WTC11 (cell line): ENCODE measurements around the gene CHRM3. TPM values are rescaled to one million over a fixed set of nuclear protein-coding genes. Genes with fewer than 3 reads are reported as not detected.

Experiments
- ATAC-seq: fragments of 200-7000 bp; cut with Tn5 transposase; 2 replicates; pipeline ENCODE4 v1.10.0; 2021; ENCODE audit warnings: mild to moderate bottlenecking, moderate library complexity
- CTCF ChIA-PET: fragments of 300-600 bp; sonication (Branson Sonifier 250); formaldehyde crosslinking; loops from one replicate; lab custom pipeline; 2021; ENCODE audit warnings: antibody characterized with exemption; lab: Charles Lee
- POLR2A ChIA-PET: fragments of 350-600 bp; sonication (Branson Sonifier 250); formaldehyde crosslinking; loops from one replicate; lab custom pipeline; 2021; ENCODE audit warnings: antibody characterized with exemption; lab: Charles Lee
- DNase-seq: peaks from one replicate; pipeline ENCODE4 v3.0.0; 2021; ENCODE audit warnings: low spot score
- H3K27ac Mint-ChIP-seq: 2 replicates; pipeline ENCODE4 v1.8.0; 2021; ENCODE audit warnings: mixed read lengths
- H3K27me3 Mint-ChIP-seq: 2 replicates; pipeline ENCODE4 v1.8.0; 2021; ENCODE audit warnings: low read depth, mild to moderate bottlenecking, moderate library complexity, mixed read lengths
- H3K36me3 Mint-ChIP-seq: 2 replicates; pipeline ENCODE4 v1.8.0; 2021; ENCODE audit warnings: mixed read lengths
- H3K4me1 Mint-ChIP-seq: 2 replicates; pipeline ENCODE4 v1.8.0; 2022; ENCODE audit warnings: mixed read lengths
- H3K4me3 Mint-ChIP-seq: 2 replicates; pipeline ENCODE4 v1.8.0; 2021; ENCODE audit warnings: mild to moderate bottlenecking, moderate library complexity, mixed read lengths
- H3K9me3 Mint-ChIP-seq: 2 replicates; pipeline ENCODE4 v1.8.0; 2021; ENCODE audit warnings: mixed read lengths
- ETV6 ChIP-seq: sonication (generic); formaldehyde crosslinking; IDR thresholded peaks from 2 replicates; pipeline ENCODE4 v1.8.1; 2022; ENCODE audit warnings: mild to moderate bottlenecking, missing genetic modification reagents
- IRF2 ChIP-seq: sonication (generic); formaldehyde crosslinking; IDR thresholded peaks from 2 replicates; pipeline ENCODE4 v1.8.0; 2022; ENCODE audit warnings: low read depth, missing genetic modification reagents, borderline replicate concordance
- JUN ChIP-seq: sonication (generic); formaldehyde crosslinking; IDR thresholded peaks from 2 replicates; pipeline ENCODE4 v1.8.0; 2023; ENCODE audit warnings: mild to moderate bottlenecking, missing genetic modification reagents
- NFYB ChIP-seq: sonication (generic); formaldehyde crosslinking; conservative IDR thresholded peaks from 2 replicates; pipeline ENCODE4 v1.8.0; 2022; ENCODE audit warnings: low read depth, missing genetic modification reagents
- ZBTB21 ChIP-seq: sonication (generic); formaldehyde crosslinking; IDR thresholded peaks from 2 replicates; pipeline ENCODE4 v1.8.1; 2023; ENCODE audit warnings: mild to moderate bottlenecking, missing genetic modification reagents, borderline replicate concordance
- ZNF232 ChIP-seq: sonication (generic); formaldehyde crosslinking; IDR thresholded peaks from 2 replicates; pipeline ENCODE4 v1.8.0; 2022; ENCODE audit warnings: mild to moderate bottlenecking, missing genetic modification reagents
- total RNA-seq: library from RNA; stranded (reverse); gene quantifications from 3 replicates; pipeline ENCODE4 v1.2.3, GENCODE V29; 2021
- TF ChIP-seq, protein P1 (sequence below): fragments of 250-450 bp; sonication (Bioruptor Pico); IDR thresholded peaks from 2 replicates; pipeline ENCODE4 v1.9.0; 2021; ENCODE audit warnings: mild to moderate bottlenecking, borderline replicate concordance
- TF ChIP-seq, protein P2 (sequence below): sonication (generic); formaldehyde crosslinking; IDR thresholded peaks from 2 replicates; pipeline ENCODE4 v1.8.1; 2023; ENCODE audit warnings: mild to moderate bottlenecking, moderate library complexity, missing genetic modification reagents
- TF ChIP-seq, protein P3 (sequence below): fragments of 200-600 bp; IDR thresholded peaks from 2 replicates; pipeline ENCODE4 v1.8.0; 2022; ENCODE audit warnings: antibody characterized with exemption
- TF ChIP-seq, protein P4 (sequence below): sonication (generic); formaldehyde crosslinking; IDR thresholded peaks from 2 replicates; pipeline ENCODE4 v1.8.1; 2022; ENCODE audit warnings: mild to moderate bottlenecking, missing genetic modification reagents, moderate library complexity, borderline replicate concordance
- TF ChIP-seq, protein P5 (sequence below): sonication (generic); formaldehyde crosslinking; IDR thresholded peaks from 2 replicates; pipeline ENCODE4 v1.8.0; 2022; ENCODE audit warnings: missing genetic modification reagents
- TF ChIP-seq, protein P6 (sequence below): sonication (generic); formaldehyde crosslinking; IDR thresholded peaks from 2 replicates; pipeline ENCODE4 v1.8.1; 2023; ENCODE audit warnings: mild to moderate bottlenecking, missing genetic modification reagents, borderline replicate concordance
- TF ChIP-seq, protein P7 (sequence below): sonication (generic); formaldehyde crosslinking; IDR thresholded peaks from 2 replicates; pipeline ENCODE4 v1.8.0; 2023; ENCODE audit warnings: missing genetic modification reagents, mild to moderate bottlenecking, borderline replicate concordance

CHRM3 gene
- total RNA-seq, 1 experiment from 2014 or later, result 6.9 TPM

DNA sequence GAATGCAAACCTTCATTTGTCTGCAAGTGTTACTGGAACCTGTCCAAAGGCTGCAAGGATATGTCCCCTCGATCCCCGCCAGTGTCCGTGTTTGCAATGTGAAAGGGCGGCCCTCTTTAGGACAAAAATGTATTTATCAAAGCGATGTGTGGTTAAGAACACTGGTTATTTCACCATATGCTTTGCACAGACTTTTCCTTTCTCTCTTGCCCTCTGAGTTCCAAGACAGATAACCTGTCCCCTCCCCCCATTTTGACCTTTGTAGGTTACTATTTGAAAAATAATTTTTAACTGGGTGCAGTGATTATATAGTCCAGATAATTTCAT lies 1.8 kb downstream of the CHRM3 start:
- Mint-ChIP-seq H3K4me1 (peaks cover 18% of the 10 kb centered on the region), H3K9me3 (no peaks in the 10 kb centered on the region)
- DNase-seq, result no peak
- CTCF ChIA-PET, result no interaction called here
- POLR2A ChIA-PET, result no interaction called here
- TF ChIP-seq, protein P1, sequence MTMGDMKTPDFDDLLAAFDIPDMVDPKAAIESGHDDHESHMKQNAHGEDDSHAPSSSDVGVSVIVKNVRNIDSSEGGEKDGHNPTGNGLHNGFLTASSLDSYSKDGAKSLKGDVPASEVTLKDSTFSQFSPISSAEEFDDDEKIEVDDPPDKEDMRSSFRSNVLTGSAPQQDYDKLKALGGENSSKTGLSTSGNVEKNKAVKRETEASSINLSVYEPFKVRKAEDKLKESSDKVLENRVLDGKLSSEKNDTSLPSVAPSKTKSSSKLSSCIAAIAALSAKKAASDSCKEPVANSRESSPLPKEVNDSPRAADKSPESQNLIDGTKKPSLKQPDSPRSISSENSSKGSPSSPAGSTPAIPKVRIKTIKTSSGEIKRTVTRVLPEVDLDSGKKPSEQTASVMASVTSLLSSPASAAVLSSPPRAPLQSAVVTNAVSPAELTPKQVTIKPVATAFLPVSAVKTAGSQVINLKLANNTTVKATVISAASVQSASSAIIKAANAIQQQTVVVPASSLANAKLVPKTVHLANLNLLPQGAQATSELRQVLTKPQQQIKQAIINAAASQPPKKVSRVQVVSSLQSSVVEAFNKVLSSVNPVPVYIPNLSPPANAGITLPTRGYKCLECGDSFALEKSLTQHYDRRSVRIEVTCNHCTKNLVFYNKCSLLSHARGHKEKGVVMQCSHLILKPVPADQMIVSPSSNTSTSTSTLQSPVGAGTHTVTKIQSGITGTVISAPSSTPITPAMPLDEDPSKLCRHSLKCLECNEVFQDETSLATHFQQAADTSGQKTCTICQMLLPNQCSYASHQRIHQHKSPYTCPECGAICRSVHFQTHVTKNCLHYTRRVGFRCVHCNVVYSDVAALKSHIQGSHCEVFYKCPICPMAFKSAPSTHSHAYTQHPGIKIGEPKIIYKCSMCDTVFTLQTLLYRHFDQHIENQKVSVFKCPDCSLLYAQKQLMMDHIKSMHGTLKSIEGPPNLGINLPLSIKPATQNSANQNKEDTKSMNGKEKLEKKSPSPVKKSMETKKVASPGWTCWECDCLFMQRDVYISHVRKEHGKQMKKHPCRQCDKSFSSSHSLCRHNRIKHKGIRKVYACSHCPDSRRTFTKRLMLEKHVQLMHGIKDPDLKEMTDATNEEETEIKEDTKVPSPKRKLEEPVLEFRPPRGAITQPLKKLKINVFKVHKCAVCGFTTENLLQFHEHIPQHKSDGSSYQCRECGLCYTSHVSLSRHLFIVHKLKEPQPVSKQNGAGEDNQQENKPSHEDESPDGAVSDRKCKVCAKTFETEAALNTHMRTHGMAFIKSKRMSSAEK (CRISPR knock-in tag), result no peak
- TF ChIP-seq, all 79 proteins: peak for 0
- H3K36me3 Mint-ChIP-seq, result no peaks in the 10 kb centered on the region
- no peak for ATAC-seq
- no peak overlapping the region for H3K27ac Mint-ChIP-seq
- H3K27me3 Mint-ChIP-seq, result peaks cover 43% of the 10 kb centered on the region
- H3K4me3 Mint-ChIP-seq, result peak overlapping the region; percentile 92

DNA sequence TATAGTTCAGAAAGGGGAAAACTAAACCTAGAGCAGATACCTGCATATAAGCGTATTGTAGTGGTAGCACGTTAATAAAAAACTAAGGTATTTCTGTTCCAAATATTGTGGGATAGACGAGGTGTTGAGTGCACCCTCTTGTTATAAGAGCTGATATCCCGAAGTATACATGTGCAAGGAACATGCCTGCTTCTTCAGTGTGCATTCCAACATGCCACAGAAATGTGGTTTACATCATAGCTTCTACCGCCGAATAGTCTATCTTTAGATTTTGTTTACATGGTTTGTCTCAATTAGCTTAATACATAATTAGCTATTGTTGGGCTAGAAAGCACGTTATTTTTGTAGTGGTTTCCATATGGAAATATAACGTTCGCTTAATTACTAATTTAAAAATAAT lies 2.2 kb downstream of the CHRM3 start:
- H3K27ac Mint-ChIP-seq, result no peak overlapping the region
- peaks cover 18% of the 10 kb centered on the region for H3K4me1 Mint-ChIP-seq
- no peaks in the 10 kb centered on the region for H3K36me3 Mint-ChIP-seq
- ATAC-seq, result no peak
- POLR2A ChIA-PET, result no interaction called here
- no peak for DNase-seq
- peak overlapping the region; percentile 92 for H3K4me3 Mint-ChIP-seq
- no peaks in the 10 kb centered on the region for H3K9me3 Mint-ChIP-seq
- CTCF ChIA-PET, result no interaction called here
- H3K27me3 Mint-ChIP-seq, result peaks cover 43% of the 10 kb centered on the region
- TF ChIP-seq, protein P2, sequence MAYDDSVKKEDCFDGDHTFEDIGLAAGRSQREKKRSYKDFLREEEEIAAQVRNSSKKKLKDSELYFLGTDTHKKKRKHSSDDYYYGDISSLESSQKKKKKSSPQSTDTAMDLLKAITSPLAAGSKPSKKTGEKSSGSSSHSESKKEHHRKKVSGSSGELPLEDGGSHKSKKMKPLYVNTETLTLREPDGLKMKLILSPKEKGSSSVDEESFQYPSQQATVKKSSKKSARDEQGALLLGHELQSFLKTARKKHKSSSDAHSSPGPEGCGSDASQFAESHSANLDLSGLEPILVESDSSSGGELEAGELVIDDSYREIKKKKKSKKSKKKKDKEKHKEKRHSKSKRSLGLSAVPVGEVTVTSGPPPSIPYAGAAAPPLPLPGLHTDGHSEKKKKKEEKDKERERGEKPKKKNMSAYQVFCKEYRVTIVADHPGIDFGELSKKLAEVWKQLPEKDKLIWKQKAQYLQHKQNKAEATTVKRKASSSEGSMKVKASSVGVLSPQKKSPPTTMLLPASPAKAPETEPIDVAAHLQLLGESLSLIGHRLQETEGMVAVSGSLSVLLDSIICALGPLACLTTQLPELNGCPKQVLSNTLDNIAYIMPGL (CRISPR knock-in tag), result no peak
- TF ChIP-seq, protein P3, sequence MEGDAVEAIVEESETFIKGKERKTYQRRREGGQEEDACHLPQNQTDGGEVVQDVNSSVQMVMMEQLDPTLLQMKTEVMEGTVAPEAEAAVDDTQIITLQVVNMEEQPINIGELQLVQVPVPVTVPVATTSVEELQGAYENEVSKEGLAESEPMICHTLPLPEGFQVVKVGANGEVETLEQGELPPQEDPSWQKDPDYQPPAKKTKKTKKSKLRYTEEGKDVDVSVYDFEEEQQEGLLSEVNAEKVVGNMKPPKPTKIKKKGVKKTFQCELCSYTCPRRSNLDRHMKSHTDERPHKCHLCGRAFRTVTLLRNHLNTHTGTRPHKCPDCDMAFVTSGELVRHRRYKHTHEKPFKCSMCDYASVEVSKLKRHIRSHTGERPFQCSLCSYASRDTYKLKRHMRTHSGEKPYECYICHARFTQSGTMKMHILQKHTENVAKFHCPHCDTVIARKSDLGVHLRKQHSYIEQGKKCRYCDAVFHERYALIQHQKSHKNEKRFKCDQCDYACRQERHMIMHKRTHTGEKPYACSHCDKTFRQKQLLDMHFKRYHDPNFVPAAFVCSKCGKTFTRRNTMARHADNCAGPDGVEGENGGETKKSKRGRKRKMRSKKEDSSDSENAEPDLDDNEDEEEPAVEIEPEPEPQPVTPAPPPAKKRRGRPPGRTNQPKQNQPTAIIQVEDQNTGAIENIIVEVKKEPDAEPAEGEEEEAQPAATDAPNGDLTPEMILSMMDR, result no peak
- no peak for TF ChIP-seq ZBTB21 (CRISPR knock-in tag)
- no peak for TF ChIP-seq NFYB (CRISPR knock-in tag)
- TF ChIP-seq, protein P4, sequence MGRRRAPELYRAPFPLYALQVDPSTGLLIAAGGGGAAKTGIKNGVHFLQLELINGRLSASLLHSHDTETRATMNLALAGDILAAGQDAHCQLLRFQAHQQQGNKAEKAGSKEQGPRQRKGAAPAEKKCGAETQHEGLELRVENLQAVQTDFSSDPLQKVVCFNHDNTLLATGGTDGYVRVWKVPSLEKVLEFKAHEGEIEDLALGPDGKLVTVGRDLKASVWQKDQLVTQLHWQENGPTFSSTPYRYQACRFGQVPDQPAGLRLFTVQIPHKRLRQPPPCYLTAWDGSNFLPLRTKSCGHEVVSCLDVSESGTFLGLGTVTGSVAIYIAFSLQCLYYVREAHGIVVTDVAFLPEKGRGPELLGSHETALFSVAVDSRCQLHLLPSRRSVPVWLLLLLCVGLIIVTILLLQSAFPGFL (CRISPR knock-in tag), result no peak
- TF ChIP-seq, protein P5, sequence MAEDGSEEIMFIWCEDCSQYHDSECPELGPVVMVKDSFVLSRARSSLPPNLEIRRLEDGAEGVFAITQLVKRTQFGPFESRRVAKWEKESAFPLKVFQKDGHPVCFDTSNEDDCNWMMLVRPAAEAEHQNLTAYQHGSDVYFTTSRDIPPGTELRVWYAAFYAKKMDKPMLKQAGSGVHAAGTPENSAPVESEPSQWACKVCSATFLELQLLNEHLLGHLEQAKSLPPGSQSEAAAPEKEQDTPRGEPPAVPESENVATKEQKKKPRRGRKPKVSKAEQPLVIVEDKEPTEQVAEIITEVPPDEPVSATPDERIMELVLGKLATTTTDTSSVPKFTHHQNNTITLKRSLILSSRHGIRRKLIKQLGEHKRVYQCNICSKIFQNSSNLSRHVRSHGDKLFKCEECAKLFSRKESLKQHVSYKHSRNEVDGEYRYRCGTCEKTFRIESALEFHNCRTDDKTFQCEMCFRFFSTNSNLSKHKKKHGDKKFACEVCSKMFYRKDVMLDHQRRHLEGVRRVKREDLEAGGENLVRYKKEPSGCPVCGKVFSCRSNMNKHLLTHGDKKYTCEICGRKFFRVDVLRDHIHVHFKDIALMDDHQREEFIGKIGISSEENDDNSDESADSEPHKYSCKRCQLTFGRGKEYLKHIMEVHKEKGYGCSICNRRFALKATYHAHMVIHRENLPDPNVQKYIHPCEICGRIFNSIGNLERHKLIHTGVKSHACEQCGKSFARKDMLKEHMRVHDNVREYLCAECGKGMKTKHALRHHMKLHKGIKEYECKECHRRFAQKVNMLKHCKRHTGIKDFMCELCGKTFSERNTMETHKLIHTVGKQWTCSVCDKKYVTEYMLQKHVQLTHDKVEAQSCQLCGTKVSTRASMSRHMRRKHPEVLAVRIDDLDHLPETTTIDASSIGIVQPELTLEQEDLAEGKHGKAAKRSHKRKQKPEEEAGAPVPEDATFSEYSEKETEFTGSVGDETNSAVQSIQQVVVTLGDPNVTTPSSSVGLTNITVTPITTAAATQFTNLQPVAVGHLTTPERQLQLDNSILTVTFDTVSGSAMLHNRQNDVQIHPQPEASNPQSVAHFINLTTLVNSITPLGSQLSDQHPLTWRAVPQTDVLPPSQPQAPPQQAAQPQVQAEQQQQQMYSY, result no peak
- TF ChIP-seq, protein P6, sequence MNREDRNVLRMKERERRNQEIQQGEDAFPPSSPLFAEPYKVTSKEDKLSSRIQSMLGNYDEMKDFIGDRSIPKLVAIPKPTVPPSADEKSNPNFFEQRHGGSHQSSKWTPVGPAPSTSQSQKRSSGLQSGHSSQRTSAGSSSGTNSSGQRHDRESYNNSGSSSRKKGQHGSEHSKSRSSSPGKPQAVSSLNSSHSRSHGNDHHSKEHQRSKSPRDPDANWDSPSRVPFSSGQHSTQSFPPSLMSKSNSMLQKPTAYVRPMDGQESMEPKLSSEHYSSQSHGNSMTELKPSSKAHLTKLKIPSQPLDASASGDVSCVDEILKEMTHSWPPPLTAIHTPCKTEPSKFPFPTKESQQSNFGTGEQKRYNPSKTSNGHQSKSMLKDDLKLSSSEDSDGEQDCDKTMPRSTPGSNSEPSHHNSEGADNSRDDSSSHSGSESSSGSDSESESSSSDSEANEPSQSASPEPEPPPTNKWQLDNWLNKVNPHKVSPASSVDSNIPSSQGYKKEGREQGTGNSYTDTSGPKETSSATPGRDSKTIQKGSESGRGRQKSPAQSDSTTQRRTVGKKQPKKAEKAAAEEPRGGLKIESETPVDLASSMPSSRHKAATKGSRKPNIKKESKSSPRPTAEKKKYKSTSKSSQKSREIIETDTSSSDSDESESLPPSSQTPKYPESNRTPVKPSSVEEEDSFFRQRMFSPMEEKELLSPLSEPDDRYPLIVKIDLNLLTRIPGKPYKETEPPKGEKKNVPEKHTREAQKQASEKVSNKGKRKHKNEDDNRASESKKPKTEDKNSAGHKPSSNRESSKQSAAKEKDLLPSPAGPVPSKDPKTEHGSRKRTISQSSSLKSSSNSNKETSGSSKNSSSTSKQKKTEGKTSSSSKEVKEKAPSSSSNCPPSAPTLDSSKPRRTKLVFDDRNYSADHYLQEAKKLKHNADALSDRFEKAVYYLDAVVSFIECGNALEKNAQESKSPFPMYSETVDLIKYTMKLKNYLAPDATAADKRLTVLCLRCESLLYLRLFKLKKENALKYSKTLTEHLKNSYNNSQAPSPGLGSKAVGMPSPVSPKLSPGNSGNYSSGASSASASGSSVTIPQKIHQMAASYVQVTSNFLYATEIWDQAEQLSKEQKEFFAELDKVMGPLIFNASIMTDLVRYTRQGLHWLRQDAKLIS (CRISPR knock-in tag), result no peak
- no peak for TF ChIP-seq ETV6 (CRISPR knock-in tag)
- no peak for TF ChIP-seq ZNF232 (CRISPR knock-in tag)
- no peak for TF ChIP-seq IRF2 (CRISPR knock-in tag)
- TF ChIP-seq, protein P7, sequence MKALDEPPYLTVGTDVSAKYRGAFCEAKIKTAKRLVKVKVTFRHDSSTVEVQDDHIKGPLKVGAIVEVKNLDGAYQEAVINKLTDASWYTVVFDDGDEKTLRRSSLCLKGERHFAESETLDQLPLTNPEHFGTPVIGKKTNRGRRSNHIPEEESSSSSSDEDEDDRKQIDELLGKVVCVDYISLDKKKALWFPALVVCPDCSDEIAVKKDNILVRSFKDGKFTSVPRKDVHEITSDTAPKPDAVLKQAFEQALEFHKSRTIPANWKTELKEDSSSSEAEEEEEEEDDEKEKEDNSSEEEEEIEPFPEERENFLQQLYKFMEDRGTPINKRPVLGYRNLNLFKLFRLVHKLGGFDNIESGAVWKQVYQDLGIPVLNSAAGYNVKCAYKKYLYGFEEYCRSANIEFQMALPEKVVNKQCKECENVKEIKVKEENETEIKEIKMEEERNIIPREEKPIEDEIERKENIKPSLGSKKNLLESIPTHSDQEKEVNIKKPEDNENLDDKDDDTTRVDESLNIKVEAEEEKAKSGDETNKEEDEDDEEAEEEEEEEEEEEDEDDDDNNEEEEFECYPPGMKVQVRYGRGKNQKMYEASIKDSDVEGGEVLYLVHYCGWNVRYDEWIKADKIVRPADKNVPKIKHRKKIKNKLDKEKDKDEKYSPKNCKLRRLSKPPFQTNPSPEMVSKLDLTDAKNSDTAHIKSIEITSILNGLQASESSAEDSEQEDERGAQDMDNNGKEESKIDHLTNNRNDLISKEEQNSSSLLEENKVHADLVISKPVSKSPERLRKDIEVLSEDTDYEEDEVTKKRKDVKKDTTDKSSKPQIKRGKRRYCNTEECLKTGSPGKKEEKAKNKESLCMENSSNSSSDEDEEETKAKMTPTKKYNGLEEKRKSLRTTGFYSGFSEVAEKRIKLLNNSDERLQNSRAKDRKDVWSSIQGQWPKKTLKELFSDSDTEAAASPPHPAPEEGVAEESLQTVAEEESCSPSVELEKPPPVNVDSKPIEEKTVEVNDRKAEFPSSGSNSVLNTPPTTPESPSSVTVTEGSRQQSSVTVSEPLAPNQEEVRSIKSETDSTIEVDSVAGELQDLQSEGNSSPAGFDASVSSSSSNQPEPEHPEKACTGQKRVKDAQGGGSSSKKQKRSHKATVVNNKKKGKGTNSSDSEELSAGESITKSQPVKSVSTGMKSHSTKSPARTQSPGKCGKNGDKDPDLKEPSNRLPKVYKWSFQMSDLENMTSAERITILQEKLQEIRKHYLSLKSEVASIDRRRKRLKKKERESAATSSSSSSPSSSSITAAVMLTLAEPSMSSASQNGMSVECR (CRISPR knock-in tag), result no peak
- TF ChIP-seq JUN, result no peak
